Sciatic nerve (tissue), 2 donors: ENCODE results near the gene CEP170. TPM values are rescaled to one million over a fixed set of nuclear protein-coding genes. Genes with fewer than 3 reads are reported as not detected.
"Not testable (repeated sequence)": the region's sequence is repeated elsewhere in the genome, so short reads cannot be mapped to it uniquely, and the experiment has no call there.

ENCODE experiments used
- ATAC-seq: fragments of 200-7000 bp; cut with Tn5 transposase; one replicate; pipeline ENCODE4 v1.9.1; 2020; ENCODE audit warnings: mild to moderate bottlenecking, moderate library complexity
- DNase-seq: peaks from one replicate; pipeline ENCODE4 v3.0.0-alpha.2; 2020; ENCODE audit warnings: low spot score
- intact Hi-C: fragments of 100-400 bp; cut with DNase I; formaldehyde crosslinking; loops from one replicate; pipeline ENCODE4 v1.14.2; 2022
- total RNA-seq: library from RNA; stranded (reverse); fragmentation: NEBNext Ultra II Directional; extraction: Animal tissue kit (Norgen Biotek cat#: 25700); gene quantifications from one replicate; pipeline ENCODE4 v1.2.1, GENCODE V29; 2021
- donor health status: DM: no; HTN: no; CAD: no.
- donor health status: DM: no; HTN: no; CAD: no.

CEP170 gene
- total RNA-seq, 1 donor from 2014 or later = 127 TPM

DNA sequence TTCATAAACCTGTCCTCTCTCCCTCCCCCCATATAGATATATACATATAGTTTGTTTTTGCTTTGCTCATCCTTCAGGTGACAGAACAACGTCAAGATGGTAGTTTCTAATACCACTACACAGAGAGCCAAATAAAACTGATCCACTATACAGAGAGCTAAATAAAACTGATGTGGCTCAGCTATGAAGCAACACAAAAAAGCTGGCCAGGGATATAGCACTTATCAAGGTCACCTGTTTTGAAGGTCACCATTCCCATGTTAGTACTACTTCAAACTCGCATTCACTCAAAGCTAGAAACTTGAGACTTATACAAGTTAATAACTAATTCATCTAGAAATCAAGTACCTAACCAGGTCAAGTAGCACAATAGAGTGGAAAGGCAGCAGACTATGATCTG lies 61.8 kb downstream of the CEP170 start:
- intact Hi-C loops, DNase-seq, ATAC-seq: not testable (repeated sequence)

DNA sequence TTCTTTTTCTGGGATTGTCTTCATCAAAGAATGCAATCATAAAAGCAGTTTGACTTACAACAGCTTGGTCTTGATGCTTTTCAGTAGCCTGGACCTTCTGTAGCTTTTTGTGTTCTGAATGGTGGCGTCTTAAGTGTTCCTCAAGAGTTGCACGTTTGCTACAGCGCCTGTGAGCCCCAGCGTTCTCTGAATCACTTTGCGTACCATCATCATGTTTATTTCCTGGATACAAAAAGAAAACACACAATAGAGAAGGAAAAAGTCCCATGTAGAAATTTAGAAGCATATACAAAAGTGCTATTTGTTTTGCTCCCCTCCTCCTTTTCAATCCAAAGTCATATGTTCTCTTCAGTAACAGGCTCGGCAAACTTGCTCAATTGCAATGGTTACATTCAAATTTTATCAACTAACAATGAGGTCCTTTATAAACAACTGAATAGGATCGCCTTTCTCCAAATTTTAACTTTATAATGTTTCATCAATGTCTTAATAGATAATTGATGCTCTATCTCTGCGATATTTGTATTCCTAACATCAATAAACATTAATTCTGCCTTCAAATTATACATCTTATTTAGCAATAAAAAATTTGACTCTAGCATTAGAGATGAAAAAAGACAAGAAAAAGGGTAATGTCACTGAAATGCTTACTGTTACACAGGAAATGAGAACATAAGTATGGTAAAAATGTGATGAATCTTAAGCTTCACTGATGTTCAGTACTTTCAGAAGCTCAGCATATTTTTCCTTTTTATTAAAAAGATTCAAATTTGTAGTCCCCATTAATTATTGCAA lies 68.7 kb downstream of the CEP170 start:
- intact Hi-C loops, DNase-seq, ATAC-seq: not testable (repeated sequence)

DNA sequence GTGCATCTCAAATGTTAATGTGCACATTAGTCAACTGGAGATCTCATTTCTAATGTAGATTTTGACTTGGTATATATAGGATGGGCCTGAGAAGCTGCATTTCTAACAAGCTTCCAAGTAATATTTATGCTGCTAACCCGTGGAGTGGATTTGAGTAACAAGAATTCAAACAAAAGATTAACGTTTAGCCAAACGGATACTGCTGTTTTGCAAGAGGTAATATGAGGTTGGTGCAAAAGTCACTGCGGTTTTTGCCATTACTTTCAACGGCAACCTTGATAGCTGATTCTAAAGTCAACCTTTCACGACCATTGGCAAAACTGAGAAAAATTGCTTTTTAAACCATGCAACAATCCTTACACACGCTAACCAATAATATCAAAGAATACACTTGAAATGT lies 70.3 kb downstream of the CEP170 start:
- DNase-seq, ATAC-seq, intact Hi-C loops: not testable (repeated sequence)

DNA sequence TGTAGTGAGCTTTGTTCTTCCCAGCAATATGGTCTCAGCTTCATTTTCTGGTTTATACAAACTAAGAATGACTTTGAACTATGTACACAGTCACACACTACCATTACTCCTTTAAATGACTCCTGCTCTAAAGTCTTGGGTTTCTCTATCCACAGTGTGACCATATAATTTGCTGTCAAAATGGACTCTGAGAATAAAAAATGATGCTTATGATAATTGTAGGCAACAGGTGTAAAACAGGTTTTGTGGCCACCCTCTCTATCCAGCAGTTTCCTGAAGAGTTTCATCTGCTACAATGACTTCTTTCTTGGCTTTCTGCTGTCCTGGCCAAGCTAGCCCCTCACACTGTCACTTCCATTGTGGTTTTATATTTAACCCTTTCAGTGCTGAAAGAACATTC lies 71.4 kb downstream of the CEP170 start:
- DNase-seq, intact Hi-C loops, ATAC-seq: not testable (repeated sequence)

DNA sequence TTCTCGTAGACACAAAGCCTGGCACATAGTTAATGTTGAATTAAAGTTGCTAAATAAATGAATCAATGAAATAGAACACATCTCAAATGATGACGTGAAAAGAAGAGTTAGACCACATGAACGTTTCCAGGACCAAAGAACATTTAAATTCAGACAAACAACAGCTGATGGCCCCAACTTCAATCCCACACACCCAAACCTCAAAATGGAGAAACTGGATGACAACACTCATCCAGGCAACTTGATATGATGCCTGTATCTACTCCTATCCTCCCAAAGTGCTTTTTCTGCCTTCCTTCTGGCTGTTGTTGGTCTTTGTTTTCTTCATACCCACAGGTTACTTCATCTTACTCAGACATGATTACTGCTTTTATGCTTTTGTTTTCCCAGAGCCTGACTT lies 71.9 kb downstream of the CEP170 start:
- intact Hi-C loops, ATAC-seq, DNase-seq: not testable (repeated sequence)

DNA sequence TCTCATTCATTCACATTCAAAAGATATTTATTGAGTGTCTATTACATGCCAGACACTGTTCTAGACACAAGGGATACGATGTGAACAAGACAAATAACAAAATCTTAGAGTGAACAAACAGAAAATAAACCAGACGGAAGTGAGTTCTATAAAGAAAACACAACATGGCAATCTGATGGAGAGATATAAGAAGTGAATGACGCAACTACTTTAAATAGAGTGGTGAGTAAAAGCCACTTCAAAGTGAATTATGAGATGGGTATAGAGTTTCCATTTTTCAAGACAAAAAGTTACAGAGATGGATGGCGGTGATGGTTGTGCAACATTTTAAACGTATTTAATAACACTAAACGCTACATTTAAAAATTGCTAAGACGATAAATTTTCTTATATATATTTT lies 75.4 kb downstream of the CEP170 start:
- DNase-seq (no peak), ATAC-seq (no peak)
- intact Hi-C loops = no loop called here

DNA sequence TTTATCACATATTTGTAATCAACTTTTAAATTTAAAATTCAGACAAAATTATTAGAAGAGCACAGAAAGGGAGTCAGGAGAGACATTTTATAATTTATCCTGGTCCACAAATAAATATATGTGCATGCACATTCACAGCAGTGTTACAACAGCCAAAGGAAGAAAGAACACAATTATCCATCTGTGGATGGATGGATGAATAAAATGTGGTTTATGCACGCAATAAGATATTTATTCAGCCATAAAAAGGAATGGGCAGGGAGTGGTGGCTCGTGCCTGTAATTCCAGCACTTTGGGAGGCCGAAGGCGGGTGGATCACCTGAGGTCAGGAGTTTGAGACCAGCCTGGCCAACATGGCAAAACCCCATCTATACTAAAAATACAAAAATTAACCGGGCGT lies 77.3 kb downstream of the CEP170 start:
- ATAC-seq, intact Hi-C loops, DNase-seq: not testable (repeated sequence)

DNA sequence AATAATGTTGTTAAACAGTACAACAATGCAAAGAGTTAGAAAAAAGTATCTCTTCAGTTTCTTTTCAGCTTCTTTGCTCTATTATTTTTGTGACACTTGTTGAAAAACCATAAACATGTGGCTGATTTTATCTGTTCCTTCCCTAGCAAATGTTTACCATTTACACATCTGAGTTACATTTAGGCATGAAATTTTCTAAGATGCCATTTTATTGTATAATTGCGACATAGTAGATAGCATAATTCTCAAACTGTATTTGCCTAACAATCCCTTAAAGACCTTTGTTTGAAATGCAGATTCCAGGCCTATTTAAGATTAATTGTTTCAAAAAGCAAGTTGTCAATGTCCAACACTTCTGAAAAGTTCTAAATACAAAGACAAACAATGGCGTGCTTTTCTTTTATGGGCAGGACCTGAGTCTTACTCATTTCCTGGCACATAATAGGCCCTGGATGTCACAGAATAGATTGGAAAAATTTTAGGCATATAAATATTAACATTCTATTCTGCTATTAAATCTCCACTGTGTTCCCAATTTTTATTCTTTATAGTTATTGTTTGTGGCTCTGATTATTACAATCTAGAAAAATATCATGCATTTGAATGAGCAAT lies 81.2 kb downstream of the CEP170 start:
- DNase-seq, intact Hi-C loops, ATAC-seq: not testable (repeated sequence)

DNA sequence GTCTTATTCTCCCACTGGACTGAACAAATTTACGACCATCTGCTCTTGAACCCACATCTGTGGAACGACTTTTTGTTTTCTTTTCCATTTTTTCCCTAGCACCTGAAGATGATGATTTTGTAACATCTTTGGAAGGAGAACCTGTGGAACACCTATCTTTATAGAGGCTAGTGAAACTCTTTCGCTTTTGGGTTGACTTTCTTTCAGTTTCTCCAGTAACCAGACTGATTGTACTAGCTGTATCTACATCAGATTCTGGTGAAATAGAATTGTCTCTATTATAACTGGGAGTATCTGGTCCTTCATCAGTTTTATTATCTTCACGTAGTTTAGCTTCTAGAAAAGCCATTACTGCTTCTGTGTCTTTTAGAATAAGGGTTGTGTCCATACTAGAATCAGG lies 90.2 kb downstream of the CEP170 start:
- intact Hi-C loops, DNase-seq, ATAC-seq: not testable (repeated sequence)

DNA sequence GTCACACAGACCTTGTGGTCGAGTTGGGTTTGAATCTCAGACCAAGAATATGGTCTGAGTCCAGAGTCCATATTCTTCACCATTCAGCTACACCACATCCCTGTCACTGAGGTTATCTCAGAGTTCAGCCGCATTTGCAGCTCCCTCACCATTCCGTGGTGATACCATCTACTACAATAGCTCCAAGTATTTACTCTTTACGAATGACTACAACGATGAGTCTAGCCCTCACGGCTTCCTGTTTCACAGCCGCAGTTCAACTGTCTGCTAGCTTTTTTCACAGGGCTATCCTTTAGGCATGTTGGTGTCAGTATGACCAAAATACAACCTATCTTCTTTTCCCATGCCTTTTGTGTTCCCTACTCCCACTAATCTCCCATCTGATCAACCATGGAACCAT lies 104.2 kb downstream of the CEP170 start:
- intact Hi-C loops, ATAC-seq: not testable (repeated sequence)

DNA sequence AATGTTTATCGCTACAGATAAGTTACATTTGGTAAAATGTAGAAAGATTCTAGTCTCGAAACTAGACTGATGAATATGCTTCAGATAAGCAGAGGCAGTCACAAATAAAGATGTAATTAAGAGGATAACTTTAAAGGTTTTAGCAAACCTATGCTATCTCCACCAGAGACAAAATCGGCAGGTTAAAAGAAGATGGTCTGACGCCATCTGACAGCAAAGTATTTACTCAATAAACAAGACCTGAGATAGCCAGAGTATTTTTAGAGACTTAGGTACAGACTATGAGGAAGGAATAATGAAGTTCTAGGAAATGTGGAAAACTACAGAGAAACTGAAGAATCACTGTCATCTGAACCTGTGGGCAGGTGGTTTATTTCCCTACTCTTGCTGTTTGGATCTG lies 106.0 kb downstream of the CEP170 start:
- intact Hi-C loops, ATAC-seq, DNase-seq: not testable (repeated sequence)

More for the DNA sequence above, 104.2 kb downstream of the CEP170 start:
- not testable (repeated sequence) for DNase-seq

DNA sequence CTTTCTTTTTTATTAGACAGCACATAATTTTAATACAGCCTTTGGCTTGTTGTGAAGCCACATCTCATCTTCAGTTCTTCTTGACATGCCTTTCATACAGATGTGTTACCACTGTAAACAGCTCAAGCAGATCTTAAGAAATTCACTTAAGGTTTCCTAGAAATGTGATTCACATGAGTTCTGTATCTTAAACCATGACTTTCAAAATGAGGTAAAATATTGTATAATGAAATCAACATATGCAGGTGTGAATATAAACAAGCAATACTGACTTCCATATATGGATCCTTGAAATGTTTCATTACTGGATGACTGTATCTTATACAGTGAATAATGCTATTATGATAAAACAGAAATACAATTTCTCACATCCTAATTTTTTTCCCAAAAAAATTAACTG lies 107.7 kb downstream of the CEP170 start:
- ATAC-seq, DNase-seq, intact Hi-C loops: not testable (repeated sequence)

DNA sequence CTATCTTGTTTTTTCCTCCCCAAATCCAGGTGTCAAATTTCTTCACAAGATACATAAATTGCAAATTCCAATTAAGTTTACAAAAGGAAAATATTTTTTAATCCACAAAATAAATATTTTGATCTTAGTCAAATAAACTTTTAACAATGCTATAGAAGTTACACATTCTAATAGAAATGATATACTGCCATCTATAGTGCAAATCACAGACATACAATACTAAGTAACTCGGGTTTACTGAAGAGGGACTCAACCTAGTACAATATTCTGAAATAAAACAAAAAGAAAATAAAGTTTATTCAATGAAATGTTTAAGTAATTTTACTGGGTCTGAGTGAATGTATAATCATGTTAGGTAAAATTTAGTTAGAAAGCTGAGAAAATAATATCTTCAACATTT lies 114.6 kb downstream of the CEP170 start:
- DNase-seq, intact Hi-C loops, ATAC-seq: not testable (repeated sequence)

DNA sequence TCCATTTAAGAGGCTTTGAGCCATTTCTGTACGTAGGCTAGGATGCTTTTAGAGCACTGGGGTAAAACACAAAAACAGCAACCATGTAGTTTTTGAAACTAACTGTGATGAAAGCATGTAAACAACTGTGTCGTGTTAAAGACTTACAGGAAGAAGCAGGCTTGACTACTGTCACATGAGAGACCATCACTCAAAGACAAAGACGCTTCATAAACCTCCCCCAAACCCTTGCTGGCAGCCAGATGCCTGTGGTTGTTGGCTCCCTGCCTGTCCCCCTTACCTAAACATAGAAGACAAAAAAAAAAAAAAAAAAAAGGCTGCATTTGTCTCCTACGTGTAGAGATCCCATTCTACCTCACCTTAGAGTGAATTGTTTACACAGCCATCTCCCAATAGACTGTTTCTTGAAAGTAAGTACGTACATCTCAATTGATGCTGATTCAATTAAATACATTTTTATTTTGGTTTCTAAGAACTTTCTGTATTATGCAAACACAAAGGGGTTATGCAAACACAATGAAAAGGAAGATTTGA lies 132.1 kb downstream of the CEP170 start:
- intact Hi-C loops, DNase-seq, ATAC-seq: not testable (repeated sequence)

DNA sequence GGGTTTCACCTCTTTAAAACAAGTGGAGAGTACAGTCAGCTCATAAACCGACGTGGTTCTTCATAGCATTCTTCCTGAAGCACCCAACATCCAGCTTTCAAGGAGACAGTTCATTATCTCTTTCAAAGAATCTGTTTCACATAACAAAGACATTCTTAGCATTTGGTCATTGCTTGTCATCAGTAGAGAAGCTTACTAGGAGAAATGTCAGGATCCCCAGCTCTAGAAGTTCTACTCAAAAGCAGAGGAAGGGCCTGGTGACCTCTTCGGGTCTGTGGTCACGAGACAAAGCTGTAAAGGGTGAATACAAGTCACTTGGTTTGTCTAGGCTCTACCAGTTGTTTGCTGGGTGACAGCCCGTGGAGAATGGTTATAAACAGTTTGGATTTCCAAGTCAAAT lies 133.1 kb downstream of the CEP170 start:
- intact Hi-C loops = not testable (repeated sequence)

DNA sequence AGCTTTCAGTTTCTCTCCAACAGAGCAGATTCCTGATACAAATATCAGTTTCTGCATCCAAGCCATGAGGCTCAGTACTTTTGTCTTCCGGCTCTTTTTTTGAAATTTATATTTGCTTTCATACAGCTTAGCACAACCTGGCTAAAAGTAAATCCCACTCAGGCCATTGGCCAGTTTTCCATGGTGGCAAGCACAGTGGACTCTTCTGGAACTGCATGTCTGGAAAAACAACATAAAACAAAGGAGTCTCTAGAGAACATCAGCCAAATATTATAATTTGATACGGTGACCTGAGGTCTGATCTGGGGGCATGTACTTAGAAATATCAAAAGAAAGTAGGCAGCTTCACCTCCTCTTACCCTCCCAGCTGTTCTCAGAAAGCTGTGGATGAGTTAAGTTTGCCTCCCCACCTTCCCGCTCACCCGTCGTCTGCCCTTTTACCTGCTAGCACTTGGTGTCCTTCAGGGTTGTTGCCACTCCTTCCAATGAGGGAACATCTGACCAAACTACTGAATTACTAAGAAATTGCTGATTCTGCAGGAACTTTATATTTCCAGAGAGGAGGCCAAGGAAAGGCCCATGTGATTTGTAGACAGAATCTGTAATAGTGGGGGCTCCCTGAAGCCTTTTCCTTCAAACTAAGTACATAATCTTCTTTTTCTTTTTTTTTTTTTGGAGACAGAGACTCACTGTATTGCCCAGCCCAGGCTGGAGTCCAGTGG lies 136.3 kb downstream of the CEP170 start:
- DNase-seq, intact Hi-C loops, ATAC-seq: not testable (repeated sequence)

More for the DNA sequence above, 133.1 kb downstream of the CEP170 start:
- not testable (repeated sequence) for ATAC-seq, DNase-seq

DNA sequence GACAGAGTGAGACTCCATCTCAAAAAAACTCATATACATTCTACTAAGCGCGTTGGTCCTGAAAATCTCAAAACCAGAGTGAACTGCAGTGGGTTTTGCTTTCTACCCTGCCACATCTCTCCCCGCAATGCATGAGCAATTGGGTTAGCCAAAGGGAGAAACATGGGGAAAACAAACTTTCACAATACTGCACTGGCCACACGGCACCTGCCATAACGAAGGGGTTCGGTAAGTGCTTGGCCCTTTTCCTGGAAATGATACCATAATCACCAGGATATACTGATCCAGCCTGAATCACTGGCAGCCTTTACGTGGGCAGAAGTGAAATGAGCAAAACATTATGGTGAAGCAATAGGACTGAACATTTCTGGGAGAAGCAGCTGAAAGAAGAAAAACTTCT lies 138.9 kb downstream of the CEP170 start:
- ATAC-seq, intact Hi-C loops, DNase-seq: not testable (repeated sequence)

DNA sequence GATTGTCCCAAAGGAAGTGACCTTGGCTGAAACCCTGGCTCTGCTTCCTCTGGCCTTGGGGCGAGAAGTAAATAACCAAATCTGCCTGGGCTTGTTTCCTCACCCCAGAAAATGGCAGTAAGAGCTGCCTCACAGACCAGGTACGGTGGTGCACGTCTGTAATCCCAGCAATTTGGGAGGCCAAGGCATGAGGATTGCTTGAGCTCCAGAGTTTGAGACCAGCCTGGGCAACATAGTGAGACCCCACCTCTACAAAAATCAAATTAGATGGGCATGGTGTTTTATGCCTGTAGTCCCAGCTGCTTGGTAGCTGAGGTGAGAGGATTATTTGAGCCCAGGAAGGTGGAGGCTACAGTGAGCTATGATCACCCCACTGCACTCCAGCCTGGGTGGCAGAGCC lies 140.3 kb downstream of the CEP170 start:
- ATAC-seq, intact Hi-C loops, DNase-seq: not testable (repeated sequence)
